ENCODE measurements around the gene FILIP1.

Gene FILIP1

GRCh38 chr6:75463061-75463460 lies 30.5 kb downstream of the FILIP1 start:
- no peaks in the 10 kb centered on the region for H3K4me1 ChIP-seq (ENCODE audit: low read length)

GRCh38 chr6:75460681-75461080 lies 32.9 kb downstream of the FILIP1 start:
- Histone ChIP-seq H3K4me2 (ENCODE audit: low read length) (no peak overlapping the region), H3K4me1 (ENCODE audit: low read length) (no peaks in the 10 kb centered on the region), H3K4me3 (ENCODE audit: low read length) (no peak overlapping the region), H2AFZ (ENCODE audit: low read depth, low read length) (no peak overlapping the region), H4K20me1 (ENCODE audit: insufficient read depth, low read length) (no peaks in the 10 kb centered on the region), H3K27ac (ENCODE audit: low read length) (no peak overlapping the region), H3K36me3 (replicated peaks; ENCODE audit: low read depth, low read length) (no peaks in the 10 kb centered on the region), H3K27me3 (ENCODE audit: low read depth, low read length) (no peaks in the 10 kb centered on the region), H3K9ac (ENCODE audit: low read length) (no peak overlapping the region), H3K79me2 (ENCODE audit: low read length) (no peaks in the 10 kb centered on the region), H3K9me3 (ENCODE audit: insufficient read depth, low read length) (no peaks in the 10 kb centered on the region)
- TF ChIP-seq EZH2phosphoT487 (IDR thresholded peaks at IDR 0.05; ENCODE audit: low read depth) (no peak), CTCF (IDR thresholded peaks at IDR 0.05; ENCODE audit: low read depth, low read length) (no peak)

More at GRCh38 chr6:75463061-75463460, 30.5 kb downstream of the FILIP1 start:
- TF ChIP-seq EZH2phosphoT487 (IDR thresholded peaks at IDR 0.05; ENCODE audit: low read depth) = no peak
- no peak for TF ChIP-seq CTCF (IDR thresholded peaks at IDR 0.05; ENCODE audit: low read depth, low read length)
- H3K9me3 ChIP-seq (ENCODE audit: insufficient read depth, low read length) = no peaks in the 10 kb centered on the region
- H3K4me2 ChIP-seq (ENCODE audit: low read length) = no peak overlapping the region
- H3K4me3 ChIP-seq (ENCODE audit: low read length) = no peak overlapping the region
- no peak overlapping the region for H3K9ac ChIP-seq (ENCODE audit: low read length)
- H3K36me3 ChIP-seq (replicated peaks; ENCODE audit: low read depth, low read length) = no peaks in the 10 kb centered on the region
- no peaks in the 10 kb centered on the region for H3K79me2 ChIP-seq (ENCODE audit: low read length)
- H4K20me1 ChIP-seq (ENCODE audit: insufficient read depth, low read length) = no peaks in the 10 kb centered on the region
- H2AFZ ChIP-seq (ENCODE audit: low read depth, low read length) = no peak overlapping the region
- H3K27ac ChIP-seq (ENCODE audit: low read length) = no peak overlapping the region
- no peaks in the 10 kb centered on the region for H3K27me3 ChIP-seq (ENCODE audit: low read depth, low read length)

GRCh38 chr6:75458895-75459294 lies 34.7 kb downstream of the FILIP1 start:
- H3K79me2 ChIP-seq (ENCODE audit: low read length) = no peaks in the 10 kb centered on the region
- H3K4me3 ChIP-seq (ENCODE audit: low read length) = no peak overlapping the region
- H3K9ac ChIP-seq (ENCODE audit: low read length) = no peak overlapping the region
- H3K9me3 ChIP-seq (ENCODE audit: insufficient read depth, low read length) = no peaks in the 10 kb centered on the region
- no peak overlapping the region for H3K4me2 ChIP-seq (ENCODE audit: low read length)
- no peaks in the 10 kb centered on the region for H3K36me3 ChIP-seq (replicated peaks; ENCODE audit: low read depth, low read length)
- H4K20me1 ChIP-seq (ENCODE audit: insufficient read depth, low read length) = no peaks in the 10 kb centered on the region
- no peak overlapping the region for H3K27ac ChIP-seq (ENCODE audit: low read length)
- H3K4me1 ChIP-seq (ENCODE audit: low read length) = no peaks in the 10 kb centered on the region
- TF ChIP-seq EZH2phosphoT487 (IDR thresholded peaks at IDR 0.05; ENCODE audit: low read depth) (no peak), CTCF (IDR thresholded peaks at IDR 0.05; ENCODE audit: low read depth, low read length) (no peak)
- H2AFZ ChIP-seq (ENCODE audit: low read depth, low read length) = no peak overlapping the region
- no peaks in the 10 kb centered on the region for H3K27me3 ChIP-seq (ENCODE audit: low read depth, low read length)

GRCh38 chr6:75450903-75451302 lies 42.7 kb downstream of the FILIP1 start:
- Histone ChIP-seq H3K27ac (ENCODE audit: low read length) (no peak overlapping the region), H3K9me3 (ENCODE audit: insufficient read depth, low read length) (no peaks in the 10 kb centered on the region), H3K4me3 (ENCODE audit: low read length) (no peak overlapping the region), H2AFZ (ENCODE audit: low read depth, low read length) (no peak overlapping the region), H3K4me1 (ENCODE audit: low read length) (peaks cover 10% of the 10 kb centered on the region), H3K36me3 (replicated peaks; ENCODE audit: low read depth, low read length) (no peaks in the 10 kb centered on the region), H3K4me2 (ENCODE audit: low read length) (no peak overlapping the region), H3K27me3 (ENCODE audit: low read depth, low read length) (no peaks in the 10 kb centered on the region), H3K79me2 (ENCODE audit: low read length) (no peaks in the 10 kb centered on the region), H4K20me1 (ENCODE audit: insufficient read depth, low read length) (no peaks in the 10 kb centered on the region), H3K9ac (ENCODE audit: low read length) (no peak overlapping the region)
- TF ChIP-seq EZH2phosphoT487 (IDR thresholded peaks at IDR 0.05; ENCODE audit: low read depth) (no peak), CTCF (IDR thresholded peaks at IDR 0.05; ENCODE audit: low read depth, low read length) (no peak)

Data from OCI-LY3 (cell line).